Measurements from ENCODE around the gene GTF2H4.

GRCh38 chr6:30962716-30963115 is 54.7 kb downstream of the GTF2H4 start:
- no peak for TF ChIP-seq CTCF (IDR thresholded peaks at IDR 0.05)
- no peak for TF ChIP-seq POLR2A (IDR thresholded peaks at IDR 0.05)

All from uterus (tissue), 2 donors.